ENCODE measurements around the gene VIPR2. TPM values are rescaled to one million over a fixed set of nuclear protein-coding genes. Genes with fewer than 3 reads are reported as not detected.

Gene VIPR2
- polyA plus RNA-seq, 1 donor from 2014 or later, result 0.51 TPM

DNA sequence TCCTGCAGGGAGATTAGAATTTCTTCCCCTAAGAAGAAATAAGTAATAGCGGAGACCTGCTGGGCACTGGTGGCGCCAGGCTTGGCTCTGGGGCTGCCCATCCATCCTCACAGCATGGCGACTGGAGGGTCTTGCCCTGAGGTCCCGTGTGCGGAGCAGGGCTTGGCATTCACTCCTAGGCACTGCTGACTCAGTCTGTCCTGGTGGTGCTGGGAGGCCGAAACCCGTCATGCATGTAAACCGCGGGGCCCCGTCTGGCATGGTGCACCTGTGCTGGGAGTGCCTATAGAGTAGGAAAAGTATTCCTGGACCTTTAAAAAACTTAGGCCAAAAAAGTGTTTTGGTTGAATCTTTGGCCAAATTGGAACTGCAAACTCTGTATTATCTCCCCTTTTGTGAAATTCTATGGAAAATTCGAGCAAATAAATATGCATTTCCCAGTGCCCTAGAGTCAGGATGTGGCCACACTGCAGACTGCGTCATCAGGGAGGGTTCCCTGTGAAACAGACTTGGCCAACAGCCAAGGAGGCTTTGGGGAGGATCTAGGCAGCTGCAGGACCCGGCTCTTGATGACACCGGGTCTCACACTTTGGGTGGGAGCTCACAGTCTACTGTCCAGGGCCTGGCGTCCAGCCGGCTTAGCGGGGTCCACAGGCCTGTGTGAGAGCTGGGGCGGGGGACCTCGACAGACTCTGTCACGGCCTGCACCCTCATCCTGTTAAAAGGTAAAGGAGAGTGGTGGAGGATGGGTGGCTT lies 122.3 kb downstream of the VIPR2 start:
- Histone ChIP-seq H4K20me1 (ENCODE audit: insufficient read depth) (no peaks in the 10 kb centered on the region), H3K4me3 (ENCODE audit: low read length) (no peak overlapping the region), H3K27ac (ENCODE audit: low read length) (no peak overlapping the region), H3K36me3 (ENCODE audit: insufficient read depth, low read length) (no peaks in the 10 kb centered on the region), H3K4me2 (ENCODE audit: low read length) (no peak overlapping the region), H3K9ac (ENCODE audit: low read length) (no peak overlapping the region), H3K9me3 (ENCODE audit: low read length) (no peaks in the 10 kb centered on the region), H3K27me3 (ENCODE audit: insufficient read depth, low read depth, low read length) (no peaks in the 10 kb centered on the region), H3K9me2 (ENCODE audit: insufficient read depth, low read length) (no peaks in the 10 kb centered on the region), H3K79me2 (replicated peaks; ENCODE audit: insufficient read depth, low read length) (no peaks in the 10 kb centered on the region), H3F3A (ENCODE audit: insufficient read depth, low read length, poor library complexity, severe bottlenecking) (no peaks in the 10 kb centered on the region), H2AFZ (ENCODE audit: low read depth, low read length) (no peak overlapping the region)
- TF ChIP-seq, protein P1, sequence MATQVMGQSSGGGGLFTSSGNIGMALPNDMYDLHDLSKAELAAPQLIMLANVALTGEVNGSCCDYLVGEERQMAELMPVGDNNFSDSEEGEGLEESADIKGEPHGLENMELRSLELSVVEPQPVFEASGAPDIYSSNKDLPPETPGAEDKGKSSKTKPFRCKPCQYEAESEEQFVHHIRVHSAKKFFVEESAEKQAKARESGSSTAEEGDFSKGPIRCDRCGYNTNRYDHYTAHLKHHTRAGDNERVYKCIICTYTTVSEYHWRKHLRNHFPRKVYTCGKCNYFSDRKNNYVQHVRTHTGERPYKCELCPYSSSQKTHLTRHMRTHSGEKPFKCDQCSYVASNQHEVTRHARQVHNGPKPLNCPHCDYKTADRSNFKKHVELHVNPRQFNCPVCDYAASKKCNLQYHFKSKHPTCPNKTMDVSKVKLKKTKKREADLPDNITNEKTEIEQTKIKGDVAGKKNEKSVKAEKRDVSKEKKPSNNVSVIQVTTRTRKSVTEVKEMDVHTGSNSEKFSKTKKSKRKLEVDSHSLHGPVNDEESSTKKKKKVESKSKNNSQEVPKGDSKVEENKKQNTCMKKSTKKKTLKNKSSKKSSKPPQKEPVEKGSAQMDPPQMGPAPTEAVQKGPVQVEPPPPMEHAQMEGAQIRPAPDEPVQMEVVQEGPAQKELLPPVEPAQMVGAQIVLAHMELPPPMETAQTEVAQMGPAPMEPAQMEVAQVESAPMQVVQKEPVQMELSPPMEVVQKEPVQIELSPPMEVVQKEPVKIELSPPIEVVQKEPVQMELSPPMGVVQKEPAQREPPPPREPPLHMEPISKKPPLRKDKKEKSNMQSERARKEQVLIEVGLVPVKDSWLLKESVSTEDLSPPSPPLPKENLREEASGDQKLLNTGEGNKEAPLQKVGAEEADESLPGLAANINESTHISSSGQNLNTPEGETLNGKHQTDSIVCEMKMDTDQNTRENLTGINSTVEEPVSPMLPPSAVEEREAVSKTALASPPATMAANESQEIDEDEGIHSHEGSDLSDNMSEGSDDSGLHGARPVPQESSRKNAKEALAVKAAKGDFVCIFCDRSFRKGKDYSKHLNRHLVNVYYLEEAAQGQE (IDR thresholded peaks at IDR 0.05; ENCODE audit: borderline replicate concordance), result no peak
- no peak for TF ChIP-seq POLR2AphosphoS5 (IDR thresholded peaks at IDR 0.05)
- no peak for TF ChIP-seq MXI1 (conservative IDR thresholded peaks at IDR 0.05; ENCODE audit: poor library complexity, severe bottlenecking)
- no peak for TF ChIP-seq SMC3 (conservative IDR thresholded peaks at IDR 0.05; ENCODE audit: poor library complexity)

DNA sequence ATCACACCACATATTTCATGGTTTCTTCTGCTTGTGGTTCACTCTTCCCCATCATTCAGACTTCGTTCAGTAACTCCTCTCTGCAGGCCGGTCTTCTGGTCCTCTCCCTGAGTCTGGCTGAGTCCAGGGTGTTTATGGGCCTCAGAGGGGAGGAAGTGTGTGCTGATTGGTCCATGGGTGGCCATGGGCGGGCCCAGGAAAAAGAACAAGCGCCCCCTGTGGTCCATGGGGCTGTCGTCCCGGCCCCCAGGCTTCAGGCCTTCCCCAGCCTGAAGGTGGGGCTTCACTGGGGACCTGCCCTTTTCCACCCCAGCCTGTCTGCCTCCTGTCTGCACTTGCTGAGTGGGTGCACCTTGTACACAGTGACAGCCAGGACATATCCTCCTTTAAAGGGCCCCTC lies 123.7 kb downstream of the VIPR2 start:
- Histone ChIP-seq H3K9me3 (ENCODE audit: low read length) (no peaks in the 10 kb centered on the region), H3K9ac (ENCODE audit: low read length) (no peak overlapping the region), H3F3A (ENCODE audit: insufficient read depth, low read length, poor library complexity, severe bottlenecking) (no peaks in the 10 kb centered on the region), H3K79me2 (replicated peaks; ENCODE audit: insufficient read depth, low read length) (no peaks in the 10 kb centered on the region), H3K36me3 (ENCODE audit: insufficient read depth, low read length) (no peaks in the 10 kb centered on the region), H2AFZ (ENCODE audit: low read depth, low read length) (no peak overlapping the region), H3K4me2 (ENCODE audit: low read length) (no peak overlapping the region), H3K27ac (ENCODE audit: low read length) (no peak overlapping the region), H3K27me3 (ENCODE audit: insufficient read depth, low read depth, low read length) (no peaks in the 10 kb centered on the region), H3K4me3 (ENCODE audit: low read length) (no peak overlapping the region), H4K20me1 (ENCODE audit: insufficient read depth) (no peaks in the 10 kb centered on the region), H3K9me2 (ENCODE audit: insufficient read depth, low read length) (no peaks in the 10 kb centered on the region)
- TF ChIP-seq, protein P2, sequence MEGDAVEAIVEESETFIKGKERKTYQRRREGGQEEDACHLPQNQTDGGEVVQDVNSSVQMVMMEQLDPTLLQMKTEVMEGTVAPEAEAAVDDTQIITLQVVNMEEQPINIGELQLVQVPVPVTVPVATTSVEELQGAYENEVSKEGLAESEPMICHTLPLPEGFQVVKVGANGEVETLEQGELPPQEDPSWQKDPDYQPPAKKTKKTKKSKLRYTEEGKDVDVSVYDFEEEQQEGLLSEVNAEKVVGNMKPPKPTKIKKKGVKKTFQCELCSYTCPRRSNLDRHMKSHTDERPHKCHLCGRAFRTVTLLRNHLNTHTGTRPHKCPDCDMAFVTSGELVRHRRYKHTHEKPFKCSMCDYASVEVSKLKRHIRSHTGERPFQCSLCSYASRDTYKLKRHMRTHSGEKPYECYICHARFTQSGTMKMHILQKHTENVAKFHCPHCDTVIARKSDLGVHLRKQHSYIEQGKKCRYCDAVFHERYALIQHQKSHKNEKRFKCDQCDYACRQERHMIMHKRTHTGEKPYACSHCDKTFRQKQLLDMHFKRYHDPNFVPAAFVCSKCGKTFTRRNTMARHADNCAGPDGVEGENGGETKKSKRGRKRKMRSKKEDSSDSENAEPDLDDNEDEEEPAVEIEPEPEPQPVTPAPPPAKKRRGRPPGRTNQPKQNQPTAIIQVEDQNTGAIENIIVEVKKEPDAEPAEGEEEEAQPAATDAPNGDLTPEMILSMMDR (IDR thresholded peaks at IDR 0.05; ENCODE audit: poor library complexity, severe bottlenecking), result no peak
- TF ChIP-seq, protein P1 (IDR thresholded peaks at IDR 0.05; ENCODE audit: borderline replicate concordance), result no peak

All from neural cell (in vitro differentiated cells).